ENCODE data around the gene PRSS27. TPM values are rescaled to one million over a fixed set of nuclear protein-coding genes. Genes with fewer than 3 reads are reported as not detected.
"Not testable (repeated sequence)": the region's sequence is repeated elsewhere in the genome, so short reads cannot be mapped to it uniquely, and the experiment has no call there.

Gene PRSS27
- total RNA-seq, 2 donors from 2014 or later, result 4.4 to 8.7 TPM

GRCh38 chr16:2692251-2692947, 27.6 kb downstream of the PRSS27 start:
- DNase-seq (ENCODE audit: low spot score) (no peak), ATAC-seq (ENCODE audit: insufficient number of reproducible peaks, low FRiP score, low read depth) (no peak)
- peaks cover 8% of the 10 kb centered on the region for H3K36me3 ChIP-seq
- H3K9me3 ChIP-seq, result no peaks in the 10 kb centered on the region
- H3K27ac ChIP-seq, result no peak overlapping the region
- no peak overlapping the region for H3K4me3 ChIP-seq
- TF ChIP-seq CTCF (IDR thresholded peaks at IDR 0.05), result no peak
- no peaks in the 10 kb centered on the region for H3K27me3 ChIP-seq (replicated peaks; ENCODE audit: insufficient read depth)
- H3K4me1 ChIP-seq (ENCODE audit: control insufficient read depth in 1 of 2, low read depth in 2 of 2), result peaks cover 0 to 5% of the 10 kb centered on the region in 2 donors

GRCh38 chr16:2691491-2692248, 28.4 kb downstream of the PRSS27 start:
- no peak for DNase-seq (ENCODE audit: low spot score)
- Histone ChIP-seq H3K36me3 (peaks cover under 1% of the 10 kb centered on the region), H3K9me3 (no peaks in the 10 kb centered on the region), H3K4me1 (ENCODE audit: control insufficient read depth in 1 of 2, low read depth in 2 of 2) (peaks cover 0 to 5% of the 10 kb centered on the region in 2 donors), H3K27me3 (replicated peaks; ENCODE audit: insufficient read depth) (no peaks in the 10 kb centered on the region), H3K27ac (no peak overlapping the region), H3K4me3 (no peak overlapping the region)
- no peak for ATAC-seq (ENCODE audit: insufficient number of reproducible peaks, low FRiP score, low read depth)
- no peak for TF ChIP-seq CTCF (IDR thresholded peaks at IDR 0.05)

GRCh38 chr16:2690852-2691251, 29.2 kb downstream of the PRSS27 start:
- H3K4me3 ChIP-seq, result no peak overlapping the region
- H3K36me3 ChIP-seq, result no peaks in the 10 kb centered on the region
- H3K9me3 ChIP-seq, result no peaks in the 10 kb centered on the region
- no peak overlapping the region for H3K27ac ChIP-seq
- no peak for ATAC-seq (ENCODE audit: insufficient number of reproducible peaks, low FRiP score, low read depth)
- peaks cover 0 to 5% of the 10 kb centered on the region in 2 donors for H3K4me1 ChIP-seq (ENCODE audit: control insufficient read depth in 1 of 2, low read depth in 2 of 2)
- H3K27me3 ChIP-seq (replicated peaks; ENCODE audit: insufficient read depth), result no peaks in the 10 kb centered on the region
- TF ChIP-seq CTCF (IDR thresholded peaks at IDR 0.05), result no peak
- DNase-seq (ENCODE audit: low spot score), result no peak

GRCh38 chr16:2689968-2690801, 29.8 kb downstream of the PRSS27 start:
- H3K27me3 ChIP-seq (replicated peaks; ENCODE audit: insufficient read depth), result no peaks in the 10 kb centered on the region
- no peak for DNase-seq (ENCODE audit: low spot score)
- peaks cover 0 to 5% of the 10 kb centered on the region in 2 donors for H3K4me1 ChIP-seq (ENCODE audit: control insufficient read depth in 1 of 2, low read depth in 2 of 2)
- H3K4me3 ChIP-seq, result no peak overlapping the region
- no peaks in the 10 kb centered on the region for H3K9me3 ChIP-seq
- H3K27ac ChIP-seq, result no peak overlapping the region
- ATAC-seq (ENCODE audit: insufficient number of reproducible peaks, low FRiP score, low read depth), result no peak
- no peak for TF ChIP-seq CTCF (IDR thresholded peaks at IDR 0.05)
- no peaks in the 10 kb centered on the region for H3K36me3 ChIP-seq

- ATAC-seq (ENCODE audit: insufficient number of reproducible peaks, low FRiP score, low read depth); DNase-seq (ENCODE audit: low spot score); H3K9me3 ChIP-seq; H3K4me3 ChIP-seq; H3K27ac ChIP-seq; H3K27me3 ChIP-seq (replicated peaks; ENCODE audit: insufficient read depth); H3K4me1 ChIP-seq (ENCODE audit: control insufficient read depth in 1 of 2, low read depth in 2 of 2); H3K36me3 ChIP-seq: not testable (repeated sequence)
Measured at GRCh38 chr16:2689422-2689821, 30.6 kb downstream of the PRSS27 start.
